Measurements from ENCODE around the gene FAM111B. TPM values are rescaled to one million over a fixed set of nuclear protein-coding genes. Genes with fewer than 3 reads are reported as not detected.
A peak's percentile ranks its signal among the peaks of the same experiment; 100 is the strongest.

The FAM111B gene
- total RNA-seq, 2 donors from 2014 or later = 20.0 to 23.1 TPM

GRCh38 chr11:59144096-59144495 lies 37.1 kb downstream of the FAM111B start:
- H3K9me3 ChIP-seq (ENCODE audit: control insufficient read depth, low read length) = no peaks in the 10 kb centered on the region
- no peak overlapping the region for H3K9ac ChIP-seq (ENCODE audit: extremely low read depth, low read length, poor library complexity, severe bottlenecking)
- H3K27ac ChIP-seq (ENCODE audit: low read depth, low read length) = no peak overlapping the region
- no peak for DNase-seq
- no peaks in the 10 kb centered on the region for H3K36me3 Mint-ChIP-seq (ENCODE audit: low read depth)
- H3K9me3 Mint-ChIP-seq = peaks cover 6% of the 10 kb centered on the region
- peaks cover 28% of the 10 kb centered on the region for H3K27me3 Mint-ChIP-seq (ENCODE audit: insufficient read depth)
- peaks cover 10% of the 10 kb centered on the region for H3K4me1 Mint-ChIP-seq
- WGBS, 2 experiments (ENCODE audit: insufficient coverage in 1 of 2, insufficient read length in 1 of 2) = 92 to 93% methylated on average over 1 of the region's 1 CpG
- H3K27me3 ChIP-seq (ENCODE audit: control insufficient read depth, insufficient read depth, low read length, poor library complexity, severe bottlenecking) = peaks cover 26% of the 10 kb centered on the region
- H3K27ac Mint-ChIP-seq = no peak overlapping the region
- no peaks in the 10 kb centered on the region for H3K36me3 ChIP-seq (ENCODE audit: control insufficient read depth, insufficient read depth, low read length)
- H3K4me3 Mint-ChIP-seq = peak overlapping the region; percentile 55
- peak overlapping the region; percentile 74 for H3K4me3 ChIP-seq (ENCODE audit: low read length)
- no peak for TF ChIP-seq CTCF (conservative IDR thresholded peaks at IDR 0.05)
- H3K4me1 ChIP-seq (ENCODE audit: control insufficient read depth, insufficient read depth, low read length) = no peaks in the 10 kb centered on the region

GRCh38 chr11:59144579-59145345 lies 37.7 kb downstream of the FAM111B start:
- no peaks in the 10 kb centered on the region for H3K9me3 ChIP-seq (ENCODE audit: control insufficient read depth, low read length)
- Mint-ChIP-seq H3K9me3 (peaks cover 6% of the 10 kb centered on the region), H3K27me3 (ENCODE audit: insufficient read depth) (peaks cover 28% of the 10 kb centered on the region), H3K36me3 (ENCODE audit: low read depth) (no peaks in the 10 kb centered on the region), H3K4me1 (peaks cover 10% of the 10 kb centered on the region), H3K4me3 (peak overlapping the region; percentile 55), H3K27ac (no peak overlapping the region)
- H3K4me3 ChIP-seq (ENCODE audit: low read length) = peak overlapping the region; percentile 74
- WGBS, 2 experiments (ENCODE audit: insufficient coverage in 1 of 2, insufficient read length in 1 of 2) = 12 to 44% methylated on average over 7 to 39 of the region's 39 CpGs
- no peaks in the 10 kb centered on the region for H3K4me1 ChIP-seq (ENCODE audit: control insufficient read depth, insufficient read depth, low read length)
- H3K36me3 ChIP-seq (ENCODE audit: control insufficient read depth, insufficient read depth, low read length) = no peaks in the 10 kb centered on the region
- H3K27me3 ChIP-seq (ENCODE audit: control insufficient read depth, insufficient read depth, low read length, poor library complexity, severe bottlenecking) = peaks cover 26% of the 10 kb centered on the region
- peak; percentile 38 for TF ChIP-seq CTCF (conservative IDR thresholded peaks at IDR 0.05)
- no peak overlapping the region for H3K9ac ChIP-seq (ENCODE audit: extremely low read depth, low read length, poor library complexity, severe bottlenecking)
- peak; percentile 93 for DNase-seq
- no peak overlapping the region for H3K27ac ChIP-seq (ENCODE audit: low read depth, low read length)

DNA sequence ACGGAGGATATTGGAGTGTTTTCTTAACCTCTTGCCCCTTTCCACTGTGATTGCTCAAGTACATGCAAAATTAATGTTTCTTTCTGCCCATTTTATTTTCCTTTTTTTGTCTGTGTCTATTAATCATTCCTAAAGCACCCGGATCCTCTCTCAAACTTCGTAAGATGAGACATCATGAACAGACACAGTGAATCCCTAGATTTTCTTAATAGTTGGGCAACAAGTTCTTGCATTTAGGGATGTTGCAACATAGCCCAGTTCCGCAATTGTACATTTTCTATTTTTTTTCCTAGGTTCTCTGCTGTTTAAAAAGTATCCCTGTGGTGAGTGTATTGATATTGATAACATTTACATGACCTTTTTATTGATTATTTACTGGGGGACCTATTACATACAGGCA lies 38.5 kb downstream of the FAM111B start:
- Mint-ChIP-seq H3K9me3 (peaks cover 6% of the 10 kb centered on the region), H3K36me3 (ENCODE audit: low read depth) (no peaks in the 10 kb centered on the region), H3K4me3 (peak overlapping the region; percentile 55), H3K27me3 (ENCODE audit: insufficient read depth) (peaks cover 28% of the 10 kb centered on the region), H3K4me1 (peaks cover 10% of the 10 kb centered on the region), H3K27ac (no peak overlapping the region)
- Histone ChIP-seq H3K36me3 (ENCODE audit: control insufficient read depth, insufficient read depth, low read length) (no peaks in the 10 kb centered on the region), H3K9ac (ENCODE audit: extremely low read depth, low read length, poor library complexity, severe bottlenecking) (no peak overlapping the region), H3K4me3 (ENCODE audit: low read length) (peak overlapping the region; percentile 74), H3K4me1 (ENCODE audit: control insufficient read depth, insufficient read depth, low read length) (no peaks in the 10 kb centered on the region), H3K27me3 (ENCODE audit: control insufficient read depth, insufficient read depth, low read length, poor library complexity, severe bottlenecking) (peaks cover 26% of the 10 kb centered on the region), H3K27ac (ENCODE audit: low read depth, low read length) (no peak overlapping the region), H3K9me3 (ENCODE audit: control insufficient read depth, low read length) (no peaks in the 10 kb centered on the region)
- no peak for TF ChIP-seq CTCF (conservative IDR thresholded peaks at IDR 0.05)
- 60 to 93% methylated on average over 1 to 4 of the region's 4 CpGs for WGBS, 2 experiments (ENCODE audit: insufficient coverage in 1 of 2, insufficient read length in 1 of 2)
- DNase-seq = no peak

All from endodermal cell (in vitro differentiated cells).